GM12872 (cell line): ENCODE results near the gene FNDC8.
A peak's percentile ranks its signal among the peaks of the same experiment; 100 is the strongest.

Experiments used
- TF ChIP-seq, protein P1 (sequence below): IDR thresholded peaks from 3 replicates; pipeline ENCODE4 v1.5.1; 2011; ENCODE audit warnings: low read depth, mild to moderate bottlenecking, low read length, moderate library complexity; ENCODE audit not compliant: insufficient read depth

FNDC8 gene

DNA sequence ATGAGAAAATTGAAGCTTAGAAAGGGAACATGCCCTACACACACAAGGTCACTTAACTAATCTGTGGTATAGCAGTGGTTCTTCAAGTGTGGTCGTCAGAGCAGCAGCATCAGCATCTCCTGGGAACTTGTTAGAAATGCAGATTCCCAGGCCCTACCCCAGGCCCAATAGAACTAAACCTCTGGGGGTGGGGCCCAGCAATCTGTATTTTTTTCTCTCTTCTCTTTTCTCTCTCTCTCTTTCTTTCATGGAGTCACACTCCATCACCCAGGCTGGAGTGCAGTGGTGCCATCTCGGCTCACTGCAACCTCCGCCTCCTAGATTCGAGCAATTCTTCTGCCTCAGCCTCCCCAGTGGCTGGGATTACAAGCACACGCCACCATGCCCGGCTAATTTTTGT is 16.8 kb downstream of the FNDC8 start:
- TF ChIP-seq, protein P1, sequence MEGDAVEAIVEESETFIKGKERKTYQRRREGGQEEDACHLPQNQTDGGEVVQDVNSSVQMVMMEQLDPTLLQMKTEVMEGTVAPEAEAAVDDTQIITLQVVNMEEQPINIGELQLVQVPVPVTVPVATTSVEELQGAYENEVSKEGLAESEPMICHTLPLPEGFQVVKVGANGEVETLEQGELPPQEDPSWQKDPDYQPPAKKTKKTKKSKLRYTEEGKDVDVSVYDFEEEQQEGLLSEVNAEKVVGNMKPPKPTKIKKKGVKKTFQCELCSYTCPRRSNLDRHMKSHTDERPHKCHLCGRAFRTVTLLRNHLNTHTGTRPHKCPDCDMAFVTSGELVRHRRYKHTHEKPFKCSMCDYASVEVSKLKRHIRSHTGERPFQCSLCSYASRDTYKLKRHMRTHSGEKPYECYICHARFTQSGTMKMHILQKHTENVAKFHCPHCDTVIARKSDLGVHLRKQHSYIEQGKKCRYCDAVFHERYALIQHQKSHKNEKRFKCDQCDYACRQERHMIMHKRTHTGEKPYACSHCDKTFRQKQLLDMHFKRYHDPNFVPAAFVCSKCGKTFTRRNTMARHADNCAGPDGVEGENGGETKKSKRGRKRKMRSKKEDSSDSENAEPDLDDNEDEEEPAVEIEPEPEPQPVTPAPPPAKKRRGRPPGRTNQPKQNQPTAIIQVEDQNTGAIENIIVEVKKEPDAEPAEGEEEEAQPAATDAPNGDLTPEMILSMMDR: no peak

DNA sequence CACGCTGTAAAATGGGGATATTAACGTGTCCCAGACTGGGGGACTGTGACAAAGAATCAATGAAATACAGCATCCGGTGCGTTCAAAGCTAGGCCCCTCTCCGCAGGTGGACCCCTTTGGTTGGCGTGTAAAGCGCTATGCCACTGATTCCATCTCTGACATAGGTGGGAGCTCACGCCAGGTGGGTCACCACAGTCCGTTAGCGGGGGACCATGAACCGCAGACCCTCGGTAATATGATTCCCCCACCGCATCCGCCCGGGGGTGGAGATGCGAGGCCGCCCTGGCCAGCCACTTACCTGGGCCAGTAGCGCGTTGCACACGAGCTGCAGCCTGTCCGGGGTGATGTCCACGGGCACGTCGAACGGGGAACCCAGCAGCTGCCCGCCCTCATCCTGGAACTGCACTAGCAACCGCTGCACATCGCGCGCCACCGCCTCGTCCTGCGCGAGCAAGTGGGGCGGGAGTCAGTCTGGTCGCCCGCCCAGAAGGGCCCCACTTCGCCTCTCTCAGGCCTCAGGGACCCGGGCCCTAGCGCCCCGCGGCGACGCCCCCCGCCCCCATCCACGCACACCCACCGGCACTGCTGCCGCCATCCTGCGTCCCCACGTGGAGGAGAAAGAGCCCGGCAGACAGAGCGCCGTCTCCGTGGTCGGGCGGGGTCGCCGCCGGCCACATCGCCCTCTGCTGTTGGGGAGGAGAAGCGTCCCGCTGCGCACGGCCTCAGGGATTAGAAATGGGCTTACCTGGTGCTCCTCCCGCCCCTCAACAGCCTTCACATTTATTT is 20.5 kb downstream of the FNDC8 start, which contains the start of gene NLE1:
Gene NLE1, minus strand, starts transcription at position 623 of the 786 bp plus-strand sequence. Its CDS starts 28 bp downstream, at position 595.
- TF ChIP-seq, protein P1: peak; percentile 93

DNA sequence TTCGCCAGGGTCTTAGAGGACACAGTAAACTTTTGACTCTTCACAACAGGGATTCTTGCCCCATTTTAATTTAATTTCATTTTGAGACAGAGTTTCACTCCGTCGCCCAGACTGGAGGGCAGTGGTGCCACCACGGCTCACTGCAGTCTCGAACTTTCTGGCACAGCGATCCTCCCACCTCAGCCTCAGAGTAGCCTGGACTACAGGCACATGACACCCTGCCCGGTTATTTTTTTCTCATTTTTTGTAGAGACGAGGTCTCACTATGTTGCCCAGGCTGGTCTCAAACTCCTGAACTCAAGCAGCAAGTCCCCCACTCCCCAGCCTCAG is 21.0 kb downstream of the FNDC8 start:
- TF ChIP-seq, protein P1: no peak

DNA sequence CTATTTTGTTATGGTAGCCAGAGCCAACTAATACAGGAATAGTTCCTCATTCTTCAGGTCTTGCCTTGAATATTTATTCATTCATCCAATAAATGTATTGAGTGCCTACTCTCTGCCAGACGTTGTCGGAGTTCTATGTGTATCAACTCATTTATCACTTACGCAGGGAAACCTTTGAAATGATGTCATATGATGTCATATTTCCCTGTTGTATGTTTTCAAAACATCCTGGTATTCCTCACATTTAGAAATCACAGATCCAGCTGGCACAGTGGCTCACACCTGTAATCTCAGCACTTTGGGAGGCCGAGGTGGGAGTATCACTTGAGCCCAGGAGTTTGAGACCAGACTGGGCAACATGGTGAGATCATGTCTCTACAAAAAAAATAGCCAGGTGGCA is 23.4 kb downstream of the FNDC8 start:
- TF ChIP-seq, protein P1: no peak

DNA sequence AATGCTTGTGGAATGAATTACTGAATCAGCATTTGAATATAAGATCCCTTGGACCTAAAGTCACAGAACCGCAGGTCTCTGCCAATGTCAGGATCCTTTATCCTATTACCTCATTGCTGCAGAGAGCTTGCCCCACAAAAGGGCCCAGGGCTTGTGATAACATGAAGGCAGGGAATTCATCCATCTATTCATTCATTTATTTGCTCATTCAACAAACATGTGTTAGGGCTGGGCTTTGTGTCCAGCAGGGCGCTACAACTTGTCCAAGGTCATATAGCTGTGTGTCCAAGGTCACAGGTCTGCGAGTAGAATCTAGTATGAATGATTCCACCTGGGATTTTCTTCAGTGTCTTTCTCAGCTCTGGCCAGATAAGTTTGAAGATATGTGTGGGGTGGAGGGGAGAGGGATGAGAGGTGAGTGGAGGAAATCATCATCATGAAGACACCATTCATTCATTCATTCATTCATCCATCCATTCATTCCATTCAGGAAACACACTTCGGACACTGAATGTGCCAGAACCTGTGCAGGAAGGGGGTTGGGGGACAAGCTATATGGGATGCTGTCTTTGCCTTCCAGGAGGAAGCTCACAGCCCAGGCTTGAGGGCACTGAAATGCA is 24.9 kb downstream of the FNDC8 start:
- TF ChIP-seq, protein P1: no peak

DNA sequence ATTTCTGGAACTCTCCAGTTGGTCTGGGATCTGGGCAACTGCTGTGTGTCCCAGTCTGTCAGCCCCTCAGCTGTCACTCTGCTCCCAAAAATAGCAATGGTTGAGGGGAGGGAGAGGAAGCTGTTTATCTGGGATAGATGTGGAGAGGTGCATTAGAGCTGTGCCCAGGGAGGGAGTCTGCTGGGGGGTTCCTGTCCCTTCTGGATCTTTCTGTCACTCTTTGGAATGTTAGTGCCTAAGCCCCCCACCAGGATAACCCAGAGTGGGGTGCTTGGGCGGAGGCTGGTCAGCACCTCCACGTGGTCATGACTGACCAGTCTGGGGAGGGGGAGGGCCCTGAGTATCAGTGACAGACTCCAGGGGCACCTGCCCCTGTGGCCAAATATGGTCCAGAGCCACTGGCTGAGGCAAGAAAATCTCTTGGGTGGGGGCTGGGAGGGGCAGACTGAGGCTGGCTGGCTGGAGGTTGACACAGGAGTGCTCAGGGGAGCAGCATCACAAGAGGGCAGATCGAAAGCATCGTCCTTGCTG is 26.0 kb downstream of the FNDC8 start, which contains the start of gene UNC45B:
Gene UNC45B, plus strand, starts transcription at position 443 of the 531 bp plus-strand sequence. CDS start 447 bp downstream, outside the sequence.
- TF ChIP-seq, protein P1: no peak

DNA sequence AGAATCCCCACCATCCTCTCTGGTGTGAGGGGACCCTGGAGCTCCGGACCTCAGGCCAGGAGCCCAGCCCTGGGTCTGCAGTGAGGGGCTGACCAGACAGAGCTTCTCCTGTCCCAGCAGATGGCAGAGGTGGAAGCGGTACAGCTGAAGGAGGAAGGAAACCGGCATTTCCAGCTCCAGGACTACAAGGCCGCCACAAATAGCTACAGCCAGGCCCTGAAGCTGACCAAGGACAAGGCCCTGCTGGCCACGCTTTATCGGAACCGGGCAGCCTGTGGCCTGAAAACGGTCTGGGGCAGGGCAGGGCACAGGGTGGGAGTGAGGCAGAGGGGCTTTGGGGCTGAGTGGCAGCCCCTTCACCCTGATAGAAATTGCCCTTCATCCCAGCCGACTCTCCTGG is 26.7 kb downstream of the FNDC8 start:
- TF ChIP-seq, protein P1: no peak
